IMR-90 (cell line): ENCODE results near the gene MAP3K15.

ENCODE experiments used
- BHLHE40 ChIP-seq: fragments of 150-350 bp; IDR thresholded peaks from 2 replicates; pipeline ENCODE4 v1.6.1; 2016; ENCODE audit warnings: mild to moderate bottlenecking, low read depth, low read length
- MAZ ChIP-seq: IDR thresholded peaks from 2 replicates; pipeline ENCODE4 v1.6.1; 2012; ENCODE audit warnings: low read depth, mild to moderate bottlenecking, low read length, improper control_type of control experiment, moderate library complexity, borderline replicate concordance
- MXI1 ChIP-seq: IDR thresholded peaks from 2 replicates; pipeline ENCODE4 v1.6.1; 2012; ENCODE audit warnings: low read depth, mild to moderate bottlenecking, low read length, moderate library complexity, borderline replicate concordance
- POLR2A ChIP-seq: IDR thresholded peaks from 2 replicates; pipeline ENCODE4 v1.6.1; 2012; ENCODE audit warnings: mild to moderate bottlenecking, low read depth, low read length
- RAD21 ChIP-seq: IDR thresholded peaks from 2 replicates; pipeline ENCODE4 v1.6.1; 2012; ENCODE audit warnings: low read length, improper control_type of control experiment
- RCOR1 ChIP-seq: IDR thresholded peaks from 2 replicates; pipeline ENCODE4 v1.6.1; 2012; ENCODE audit warnings: mild to moderate bottlenecking, low read length, improper control_type of control experiment; ENCODE audit not compliant: insufficient replicate concordance
- TF ChIP-seq, protein P1 (sequence below): conservative IDR thresholded peaks from 2 replicates; pipeline ENCODE4 v1.5.1; 2012; ENCODE audit warnings: mild to moderate bottlenecking, low read depth, low read length, improper control_type of control experiment
- TF ChIP-seq, protein P2 (sequence below): fragments of 150-350 bp; IDR thresholded peaks from 2 replicates; pipeline ENCODE4 v1.6.1; 2016; ENCODE audit warnings: low read depth, mild to moderate bottlenecking, low read length, moderate library complexity, borderline replicate concordance

DNA sequence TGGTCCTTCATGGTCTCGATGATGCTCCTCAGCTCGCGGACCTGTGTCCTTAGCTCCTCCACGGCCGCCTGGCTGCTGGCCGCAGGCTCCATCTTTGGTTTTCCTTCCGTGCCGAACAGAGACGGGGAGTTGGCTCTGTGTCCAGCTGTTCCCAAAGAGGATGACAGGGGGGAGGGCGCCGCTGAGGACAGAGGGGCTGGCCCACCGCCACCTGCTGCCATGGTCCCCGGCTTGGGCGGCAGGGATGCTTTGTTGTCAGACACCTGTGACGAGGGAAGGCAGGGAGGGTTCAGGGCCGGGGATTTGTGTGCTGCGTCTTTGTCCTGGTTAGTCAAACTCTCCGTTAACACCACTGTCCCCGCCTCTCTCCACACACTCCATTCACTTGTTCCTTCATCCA, 26.6 kb upstream of the MAP3K15 start:
- TF ChIP-seq, protein P1, sequence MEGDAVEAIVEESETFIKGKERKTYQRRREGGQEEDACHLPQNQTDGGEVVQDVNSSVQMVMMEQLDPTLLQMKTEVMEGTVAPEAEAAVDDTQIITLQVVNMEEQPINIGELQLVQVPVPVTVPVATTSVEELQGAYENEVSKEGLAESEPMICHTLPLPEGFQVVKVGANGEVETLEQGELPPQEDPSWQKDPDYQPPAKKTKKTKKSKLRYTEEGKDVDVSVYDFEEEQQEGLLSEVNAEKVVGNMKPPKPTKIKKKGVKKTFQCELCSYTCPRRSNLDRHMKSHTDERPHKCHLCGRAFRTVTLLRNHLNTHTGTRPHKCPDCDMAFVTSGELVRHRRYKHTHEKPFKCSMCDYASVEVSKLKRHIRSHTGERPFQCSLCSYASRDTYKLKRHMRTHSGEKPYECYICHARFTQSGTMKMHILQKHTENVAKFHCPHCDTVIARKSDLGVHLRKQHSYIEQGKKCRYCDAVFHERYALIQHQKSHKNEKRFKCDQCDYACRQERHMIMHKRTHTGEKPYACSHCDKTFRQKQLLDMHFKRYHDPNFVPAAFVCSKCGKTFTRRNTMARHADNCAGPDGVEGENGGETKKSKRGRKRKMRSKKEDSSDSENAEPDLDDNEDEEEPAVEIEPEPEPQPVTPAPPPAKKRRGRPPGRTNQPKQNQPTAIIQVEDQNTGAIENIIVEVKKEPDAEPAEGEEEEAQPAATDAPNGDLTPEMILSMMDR, result no peak
- TF ChIP-seq RAD21 (no peak), POLR2A (no peak), MXI1 (no peak), RCOR1 (no peak), BHLHE40 (no peak), MAZ (no peak)
- TF ChIP-seq, protein P2, sequence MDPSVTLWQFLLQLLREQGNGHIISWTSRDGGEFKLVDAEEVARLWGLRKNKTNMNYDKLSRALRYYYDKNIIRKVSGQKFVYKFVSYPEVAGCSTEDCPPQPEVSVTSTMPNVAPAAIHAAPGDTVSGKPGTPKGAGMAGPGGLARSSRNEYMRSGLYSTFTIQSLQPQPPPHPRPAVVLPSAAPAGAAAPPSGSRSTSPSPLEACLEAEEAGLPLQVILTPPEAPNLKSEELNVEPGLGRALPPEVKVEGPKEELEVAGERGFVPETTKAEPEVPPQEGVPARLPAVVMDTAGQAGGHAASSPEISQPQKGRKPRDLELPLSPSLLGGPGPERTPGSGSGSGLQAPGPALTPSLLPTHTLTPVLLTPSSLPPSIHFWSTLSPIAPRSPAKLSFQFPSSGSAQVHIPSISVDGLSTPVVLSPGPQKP, result no peak
